IMR-90 (cell line): ENCODE data around the gene LIG1. TPM values are rescaled to one million over a fixed set of nuclear protein-coding genes. Genes with fewer than 3 reads are reported as not detected.

Experiments
- ATAC-seq: fragments of 200-7000 bp; cut with Tn5 transposase; 2 replicates; pipeline ENCODE4 v1.9.1; 2020; ENCODE audit warnings: low read depth, mild to moderate bottlenecking, moderate library complexity
- BruUV-seq: library from RNA; stranded (reverse); fragments of 400-500 nt; replicated peaks from 2 replicates; lab custom pipeline; 2021; lab: Mats Ljungman, UMichigan
- CTCF ChIA-PET: fragments of 300-600 bp; formaldehyde crosslinking; extraction: SDS; loops from one replicate; lab custom pipeline; 2021; ENCODE audit warnings: antibody characterized with exemption; lab: Yijun Ruan, JAX
- POLR2A ChIA-PET: fragments of 300-600 bp; sonication (Branson Sonifier 250); formaldehyde crosslinking; loops from one replicate; lab custom pipeline; 2022; ENCODE audit warnings: antibody characterized with exemption; ENCODE audit not compliant: unreplicated experiment; lab: Charles Lee
- DNase-seq: peaks from one replicate; pipeline ENCODE4 v3.0.0; 2013
- H2AFZ ChIP-seq: replicated peaks from 2 replicates; pipeline ENCODE3; 2013; ENCODE audit warnings: low read length, mild to moderate bottlenecking; ENCODE audit not compliant: poor library complexity
- H2AK5ac ChIP-seq: 2 replicates; pipeline ENCODE4 v1.6.1; 2013; ENCODE audit warnings: low read depth, low read length, inconsistent platforms
- H2AK9ac ChIP-seq: replicated peaks from 2 replicates; pipeline ENCODE3; 2013; ENCODE audit warnings: mild to moderate bottlenecking, low read depth, low read length, moderate library complexity; ENCODE audit not compliant: poor library complexity
- H2BK120ac ChIP-seq: 2 replicates; pipeline ENCODE4 v1.6.1; 2013; ENCODE audit warnings: low read depth, low read length, inconsistent platforms
- H2BK15ac ChIP-seq: 3 replicates; pipeline ENCODE4 v1.6.1; 2013; ENCODE audit warnings: low read depth, low read length, inconsistent platforms
- H2BK20ac ChIP-seq: 2 replicates; pipeline ENCODE4 v1.6.1; 2013; ENCODE audit warnings: low read depth, mild to moderate bottlenecking, inconsistent platforms, low read length, moderate library complexity
- H2BK5ac ChIP-seq: 2 replicates; pipeline ENCODE4 v1.6.1; 2013; ENCODE audit warnings: mild to moderate bottlenecking, low read depth, low read length, inconsistent platforms; ENCODE audit not compliant: poor library complexity, severe bottlenecking
- H3K14ac ChIP-seq: replicated peaks from 2 replicates; pipeline ENCODE4 v1.6.1; 2013; ENCODE audit warnings: low read depth, low read length, inconsistent platforms
- H3K18ac ChIP-seq: 2 replicates; pipeline ENCODE4 v1.6.1; 2013; ENCODE audit warnings: low read depth, low read length, control low read depth
- H3K23ac ChIP-seq: 2 replicates; pipeline ENCODE4 v1.6.1; 2013; ENCODE audit warnings: low read depth, low read length, inconsistent platforms
- H3K27ac ChIP-seq: 2 replicates; pipeline ENCODE4 v1.5.1; 2013; ENCODE audit warnings: mild to moderate bottlenecking, control low read depth, low read length; ENCODE audit not compliant: insufficient read depth
- H3K27me3 ChIP-seq: 2 replicates; pipeline ENCODE4 v1.6.1; 2013; ENCODE audit warnings: low read length; ENCODE audit not compliant: control insufficient read depth, insufficient read depth
- H3K36me3 ChIP-seq: 2 replicates; pipeline ENCODE4 v1.6.1; 2013; ENCODE audit warnings: low read length, mixed read lengths; ENCODE audit not compliant: control insufficient read depth, insufficient read depth
- H3K4ac ChIP-seq: 2 replicates; pipeline ENCODE4 v1.6.1; 2013; ENCODE audit warnings: low read depth, low read length, inconsistent platforms
- H3K4me1 ChIP-seq: 2 replicates; pipeline ENCODE4 v1.6.1; 2013; ENCODE audit warnings: low read length, mixed read lengths; ENCODE audit not compliant: control insufficient read depth, insufficient read depth
- H3K4me2 ChIP-seq: 2 replicates; pipeline ENCODE4 v1.6.1; 2013; ENCODE audit warnings: low read depth, mild to moderate bottlenecking, control low read depth, low read length, moderate library complexity
- H3K4me3 ChIP-seq: 2 replicates; pipeline ENCODE4 v1.5.1; 2013; ENCODE audit warnings: low read depth, mild to moderate bottlenecking, control low read depth, low read length, moderate library complexity; ENCODE audit not compliant: insufficient read depth
- H3K56ac ChIP-seq: 2 replicates; pipeline ENCODE4 v1.6.1; 2013; ENCODE audit warnings: low read length, inconsistent platforms; ENCODE audit not compliant: insufficient read depth; ENCODE audit errors: extremely low read depth
- H3K79me1 ChIP-seq, 2 experiments: 2 replicates each; pipeline ENCODE4 v1.6.1; 2013; ENCODE audit warnings: low read length in 2 of 2, inconsistent platforms in 1 of 2, low read depth in 1 of 2
- H3K9ac ChIP-seq: 2 replicates; pipeline ENCODE4 v1.6.1; 2013; ENCODE audit warnings: low read depth, low read length, control low read depth
- H3K9me1 ChIP-seq: 2 replicates; pipeline ENCODE4 v1.6.1; 2013; ENCODE audit warnings: low read length, inconsistent platforms; ENCODE audit not compliant: insufficient read depth
- H3K9me3 ChIP-seq: 2 replicates; pipeline ENCODE4 v1.6.1; 2013; ENCODE audit warnings: low read length; ENCODE audit not compliant: control insufficient read depth, insufficient read depth
- H4K20me1 ChIP-seq: 2 replicates; pipeline ENCODE4 v1.6.1; 2013; ENCODE audit warnings: low read length, inconsistent platforms; ENCODE audit not compliant: insufficient read depth
- H4K5ac ChIP-seq: 2 replicates; pipeline ENCODE4 v1.6.1; 2013; ENCODE audit warnings: mild to moderate bottlenecking, low read depth, low read length, control low read depth
- H4K8ac ChIP-seq, 2 experiments: 2 replicates each; pipeline ENCODE4 v1.6.1; 2013; ENCODE audit warnings: low read depth in 2 of 2, low read length in 2 of 2, control low read depth in 1 of 2, inconsistent platforms in 1 of 2
- H4K91ac ChIP-seq: 2 replicates; pipeline ENCODE4 v1.6.1; 2013; ENCODE audit warnings: low read depth, low read length, inconsistent platforms; ENCODE audit not compliant: insufficient read depth
- BHLHE40 ChIP-seq: fragments of 150-350 bp; IDR thresholded peaks from 2 replicates; pipeline ENCODE4 v1.6.1; 2016; ENCODE audit warnings: mild to moderate bottlenecking, low read depth, low read length
- CEBPB ChIP-seq: IDR thresholded peaks from 2 replicates; pipeline ENCODE4 v1.6.1; 2012; ENCODE audit warnings: low read depth, low read length, improper control_type of control experiment
- CHD1 ChIP-seq: IDR thresholded peaks from 2 replicates; pipeline ENCODE4 v1.6.1; 2012; ENCODE audit warnings: low read depth, low read length, improper control_type of control experiment
- ELK1 ChIP-seq: fragments of 150-350 bp; IDR thresholded peaks from 2 replicates; pipeline ENCODE4 v1.6.1; 2016; ENCODE audit warnings: low read depth, mild to moderate bottlenecking, low read length, moderate library complexity, borderline replicate concordance
- FOS ChIP-seq: fragments of 150-350 bp; IDR thresholded peaks from 2 replicates; pipeline ENCODE4 v1.6.1; 2016; ENCODE audit warnings: low read depth, low read length
- MAFK ChIP-seq: IDR thresholded peaks from 2 replicates; pipeline ENCODE4 v1.6.1; 2012; ENCODE audit warnings: low read depth, low read length, improper control_type of control experiment
- MAZ ChIP-seq: IDR thresholded peaks from 2 replicates; pipeline ENCODE4 v1.6.1; 2012; ENCODE audit warnings: low read depth, mild to moderate bottlenecking, low read length, improper control_type of control experiment, moderate library complexity, borderline replicate concordance
- MXI1 ChIP-seq: IDR thresholded peaks from 2 replicates; pipeline ENCODE4 v1.6.1; 2012; ENCODE audit warnings: low read depth, mild to moderate bottlenecking, low read length, moderate library complexity, borderline replicate concordance
- NFE2L2 ChIP-seq: fragments of 150-350 bp; IDR thresholded peaks from 2 replicates; pipeline ENCODE4 v1.6.1; 2016; ENCODE audit warnings: low read depth, mild to moderate bottlenecking, low read length
- POLR2A ChIP-seq: IDR thresholded peaks from 2 replicates; pipeline ENCODE4 v1.6.1; 2012; ENCODE audit warnings: mild to moderate bottlenecking, low read depth, low read length
- RAD21 ChIP-seq: IDR thresholded peaks from 2 replicates; pipeline ENCODE4 v1.6.1; 2012; ENCODE audit warnings: low read length, improper control_type of control experiment
- RCOR1 ChIP-seq: IDR thresholded peaks from 2 replicates; pipeline ENCODE4 v1.6.1; 2012; ENCODE audit warnings: mild to moderate bottlenecking, low read length, improper control_type of control experiment; ENCODE audit not compliant: insufficient replicate concordance
- RFX5 ChIP-seq: IDR thresholded peaks from 2 replicates; pipeline ENCODE4 v1.8.0; 2012; ENCODE audit warnings: low read depth, mild to moderate bottlenecking, low read length, moderate library complexity
- SMC3 ChIP-seq: fragments of 150-350 bp; IDR thresholded peaks from 2 replicates; pipeline ENCODE4 v1.6.1; 2016; ENCODE audit warnings: low read depth, mild to moderate bottlenecking, antibody characterized with exemption, low read length, moderate library complexity
- USF2 ChIP-seq: fragments of 150-350 bp; IDR thresholded peaks from 2 replicates; pipeline ENCODE4 v1.6.1; 2017; ENCODE audit warnings: mild to moderate bottlenecking, antibody characterized with exemption, low read length, low read depth
- WGBS, 2 experiments: methylation state at CpG; one replicate each; pipeline versions ENCODE4 v1.1.5 to v1.1.7; 2013; ENCODE audit warnings: missing lambda C conversion rate in 2 of 2; ENCODE audit not compliant: insufficient read length in 1 of 2; ENCODE audit errors: extremely low coverage in 2 of 2; 5-methylcytosine and 5-hydroxymethylcytosine counted together
- dilution Hi-C: fragments of 300-500 bp; cut with HindIII; formaldehyde crosslinking; loops from one replicate; pipeline ENCODE4 v1.14.3; 2018; ENCODE audit warnings: low sequenced_read_pairs; ENCODE audit not compliant: unreplicated experiment
- in situ Hi-C: fragments of 300-500 bp; cut with MboI; formaldehyde crosslinking; loops from 3 replicates; pipeline ENCODE4 v1.14.3; 2019; ENCODE audit warnings: low sequenced_read_pairs, inconsistent platforms, mixed read lengths
- intact Hi-C: fragments of 100-400 bp; cut with micrococcal nuclease; formaldehyde crosslinking; loops from 2 replicates; pipeline ENCODE4 v1.10.0; 2022
- polyA plus RNA-seq, 3 experiments: library from polyadenylated mRNA; depleted of rRNA; stranded (reverse); fragments of >200 nt; gene quantifications; 2 replicates each; pipeline ENCODE4 v1.2.3, GENCODE V29; 2012; ENCODE audit warnings: low replicate concordance in 1 of 3
- total RNA-seq: library from RNA; depleted of rRNA; stranded (reverse); fragments of >200 nt; gene quantifications from 2 replicates; pipeline ENCODE4 v1.2.3, GENCODE V29; 2012

Gene LIG1
- total and polyA plus RNA-seq, 2 of the 4 experiments (the other 2 are of a cell fraction), result 24.9 to 34.0 TPM

DNA sequence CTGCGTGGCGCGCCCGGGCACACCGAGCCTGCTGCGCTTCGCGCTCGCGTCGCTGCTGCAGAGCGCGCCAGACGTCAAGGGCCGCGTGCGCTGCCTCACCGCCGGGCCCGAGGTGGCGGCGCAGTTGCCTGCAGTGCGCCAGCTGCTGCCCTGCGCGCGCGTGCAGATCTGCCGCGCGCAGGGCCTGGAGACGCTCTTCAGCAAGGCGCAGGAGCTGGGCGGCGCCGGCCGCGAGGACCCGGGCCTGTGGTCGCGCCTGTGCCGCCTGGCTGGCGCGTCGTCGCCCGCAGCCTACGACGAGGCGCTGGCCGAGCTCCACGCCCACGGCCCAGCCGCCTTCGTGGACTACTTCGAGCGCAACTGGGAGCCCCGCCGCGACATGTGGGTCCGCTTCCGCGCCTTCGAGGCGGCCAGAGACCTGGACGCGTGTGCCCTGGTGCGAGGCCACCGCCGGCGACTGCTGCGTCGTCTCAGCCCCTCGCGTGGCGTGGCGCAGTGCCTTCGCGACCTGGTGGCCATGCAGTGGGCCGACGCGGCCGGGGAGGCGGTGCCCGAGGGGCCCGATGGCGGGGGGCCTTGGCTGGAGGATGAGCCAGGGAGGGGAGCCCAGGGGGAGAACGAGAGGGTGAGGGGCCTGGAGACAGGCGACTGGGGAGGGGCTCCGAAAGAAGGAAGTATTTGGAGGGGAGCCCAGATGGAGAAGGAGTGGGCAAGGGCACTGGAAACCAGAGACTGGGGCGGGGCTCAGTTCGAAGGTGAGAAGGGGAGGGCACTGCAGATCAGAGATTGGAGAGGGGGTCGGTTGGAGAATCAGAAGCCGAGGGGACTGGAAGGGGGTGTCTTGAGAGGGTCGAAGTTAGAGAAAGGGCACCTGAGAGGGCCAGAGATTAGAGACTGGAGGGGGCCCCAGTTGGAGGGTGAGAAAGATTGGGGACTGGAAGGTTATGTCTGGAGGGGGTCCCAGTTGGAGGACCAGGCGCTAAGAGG is 25.0 kb upstream of the LIG1 start:
- H4K5ac ChIP-seq, result no peak overlapping the region
- no peak for DNase-seq
- H2AFZ ChIP-seq, result no peak overlapping the region
- no peak overlapping the region for H4K91ac ChIP-seq
- ChIA-PET POLR2A (no interaction called here), CTCF (interaction anchor here (1.5 kb wide), 1 partner anchor 9 kb away, joined by 6 read pairs; no protein-coding TSS in a partner anchor)
- no peak overlapping the region for H4K8ac ChIP-seq
- WGBS, 2 experiments, result 67% methylated on average over 81 of the region's 95 CpGs; no CpG with 5 or more reads in 1 of the 2 experiments
- no peak overlapping the region for H3K27ac ChIP-seq
- no peak overlapping the region for H2BK5ac ChIP-seq
- H3K56ac ChIP-seq, result no peak overlapping the region
- H3K79me1 ChIP-seq, result peaks cover 0 to 4% of the 10 kb centered on the region in 2 experiments; a peak in 2 of 4 replicates
- dilution Hi-C loops (no loop called here), in situ Hi-C loops (no loop called here), intact Hi-C loops (no loop called here)
- H2BK120ac ChIP-seq, result no peak overlapping the region
- no peak for ATAC-seq
- H3K18ac ChIP-seq, result no peak overlapping the region
- H3K4me2 ChIP-seq, result no peak overlapping the region
- H2BK15ac ChIP-seq, result no peak overlapping the region
- H2BK20ac ChIP-seq, result no peak overlapping the region
- H3K14ac ChIP-seq, result no peak overlapping the region
- no peaks in the 10 kb centered on the region for H3K36me3 ChIP-seq
- no peak overlapping the region for H3K4ac ChIP-seq
- no peak overlapping the region for H3K9ac ChIP-seq
- no peak overlapping the region for H2AK5ac ChIP-seq
- BruUV-seq, result no TSS peak
- no peak overlapping the region for H2AK9ac ChIP-seq
- peaks cover 4% of the 10 kb centered on the region; the same call in 1 of the 2 replicates for H4K20me1 ChIP-seq
- H3K9me1 ChIP-seq, result peaks cover 4% of the 10 kb centered on the region
- no peaks in the 10 kb centered on the region for H3K27me3 ChIP-seq
- H3K4me3 ChIP-seq, result no peak overlapping the region
- no peaks in the 10 kb centered on the region for H3K9me3 ChIP-seq
- H3K4me1 ChIP-seq, result no peaks in the 10 kb centered on the region
- no peak overlapping the region for H3K23ac ChIP-seq
- TF ChIP-seq RCOR1 (no peak), MXI1 (no peak), FOS (no peak), ELK1 (no peak), RAD21 (no peak), NFE2L2 (no peak), POLR2A (no peak), RFX5 (no peak), CHD1 (no peak), BHLHE40 (no peak), MAZ (no peak), USF2 (no peak), SMC3 (no peak), CEBPB (no peak), MAFK (no peak)
